ENCODE measurements around the gene HES5. TPM values are rescaled to one million over a fixed set of nuclear protein-coding genes. Genes with fewer than 3 reads are reported as not detected.

HES5 gene
- total RNA-seq, 1 experiment from 2014 or later, result not detected

DNA sequence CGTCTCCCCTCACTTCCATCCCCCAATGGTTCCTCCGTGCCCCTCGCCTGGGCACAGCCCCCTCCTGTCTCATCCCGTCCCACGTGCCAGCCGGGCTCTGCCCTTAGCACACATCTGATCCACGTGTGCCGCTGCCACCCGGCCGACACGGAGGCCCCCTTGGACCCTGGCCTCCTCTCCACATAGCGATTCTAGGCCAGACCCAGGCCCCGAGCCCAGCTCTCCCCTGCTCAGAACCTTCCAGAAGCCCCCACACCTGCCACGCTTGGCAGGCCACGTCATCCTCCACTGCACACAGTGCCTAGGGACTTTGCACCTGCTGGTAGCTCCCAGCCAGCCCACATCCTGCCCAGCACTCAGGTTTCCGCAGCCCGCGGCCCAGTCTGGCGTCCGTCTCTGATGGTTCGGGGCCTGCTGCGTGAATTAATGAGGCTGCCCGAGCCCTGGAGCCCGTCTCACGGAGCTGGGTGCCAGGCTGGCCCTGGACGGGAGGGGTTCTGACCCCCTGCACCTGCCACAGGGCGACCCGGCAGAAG, 33.9 kb downstream of the HES5 start:
- H3K4me1 Mint-ChIP-seq, result 0 out of 4 replicates have a peak, but pooled peaks cover 0 to 3% of the 10 kb centered on the region in 2 experiments
- no peaks in the 10 kb centered on the region for H3K9me3 Mint-ChIP-seq
- Histone ChIP-seq H2AK5ac (ENCODE audit: insufficient read length, low read length) (no peak overlapping the region), H2BK12ac (ENCODE audit: insufficient read length, low read depth, low read length) (no peak overlapping the region), H3K27me3 (ENCODE audit: insufficient read depth, low read length) (no peaks in the 10 kb centered on the region), H2BK20ac (ENCODE audit: low read depth, low read length, poor library complexity, severe bottlenecking) (no peak overlapping the region), H3T11ph (ENCODE audit: low read length) (no peak overlapping the region), H3K9ac (ENCODE audit: extremely low read depth, insufficient read length, low read length) (no peak overlapping the region), H2BK120ac (ENCODE audit: low read depth, low read length, poor library complexity, severe bottlenecking) (no peak overlapping the region), H3K79me1 (ENCODE audit: insufficient read depth, low read depth, low read length, poor library complexity, severe bottlenecking) (no peaks in the 10 kb centered on the region), H4K91ac (ENCODE audit: insufficient read length, low read depth, low read length) (no peak overlapping the region), H3K56ac (ENCODE audit: insufficient read length, low read depth, low read length) (no peak overlapping the region), H3K14ac (ENCODE audit: insufficient read depth, low read length) (no peak overlapping the region), H4K5ac (ENCODE audit: insufficient read length, low read depth, low read length) (no peak overlapping the region), H2AFZ (ENCODE audit: low read length) (no peak overlapping the region), H3K9me3 (ENCODE audit: control insufficient read depth, low read depth, low read length) (no peaks in the 10 kb centered on the region), H3K4me2 (ENCODE audit: insufficient read depth, insufficient read length, low read length) (no peak overlapping the region), H3K4me1 (ENCODE audit: insufficient read depth, low read length) (no peaks in the 10 kb centered on the region), H3K18ac (ENCODE audit: insufficient read length, low read depth, low read length) (no peak overlapping the region), H4K20me1 (ENCODE audit: control insufficient read depth, insufficient read depth, insufficient read length) (no peaks in the 10 kb centered on the region), H3K27ac (ENCODE audit: insufficient read length, low read depth, low read length) (no peak overlapping the region), H2BK15ac (ENCODE audit: low read depth, low read length) (no peak overlapping the region), H3K4ac (ENCODE audit: low read depth, low read length) (no peak overlapping the region), H3K79me2 (ENCODE audit: insufficient read depth, low read length) (no peaks in the 10 kb centered on the region), H2BK5ac (ENCODE audit: insufficient read length, low read length) (no peak overlapping the region), H4K8ac (replicated peaks; ENCODE audit: insufficient read length, low read depth, low read length) (no peak overlapping the region), H3K23ac (ENCODE audit: insufficient read length, low read depth, low read length) (no peak overlapping the region), H3K23me2 (ENCODE audit: insufficient read length, low read depth, low read length, poor library complexity, severe bottlenecking) (no peaks in the 10 kb centered on the region)
- peaks cover 25% of the 10 kb centered on the region for H3K27me3 Mint-ChIP-seq (ENCODE audit: low read depth)
- DNase-seq, result no peak
- WGBS (ENCODE audit: extremely low coverage, insufficient read length, low lambda C conversion rate), result no CpG with 5 or more reads among the region's 28 CpGs
- H3K4me3 Mint-ChIP-seq, result no peak overlapping the region
- TF ChIP-seq, protein P1, sequence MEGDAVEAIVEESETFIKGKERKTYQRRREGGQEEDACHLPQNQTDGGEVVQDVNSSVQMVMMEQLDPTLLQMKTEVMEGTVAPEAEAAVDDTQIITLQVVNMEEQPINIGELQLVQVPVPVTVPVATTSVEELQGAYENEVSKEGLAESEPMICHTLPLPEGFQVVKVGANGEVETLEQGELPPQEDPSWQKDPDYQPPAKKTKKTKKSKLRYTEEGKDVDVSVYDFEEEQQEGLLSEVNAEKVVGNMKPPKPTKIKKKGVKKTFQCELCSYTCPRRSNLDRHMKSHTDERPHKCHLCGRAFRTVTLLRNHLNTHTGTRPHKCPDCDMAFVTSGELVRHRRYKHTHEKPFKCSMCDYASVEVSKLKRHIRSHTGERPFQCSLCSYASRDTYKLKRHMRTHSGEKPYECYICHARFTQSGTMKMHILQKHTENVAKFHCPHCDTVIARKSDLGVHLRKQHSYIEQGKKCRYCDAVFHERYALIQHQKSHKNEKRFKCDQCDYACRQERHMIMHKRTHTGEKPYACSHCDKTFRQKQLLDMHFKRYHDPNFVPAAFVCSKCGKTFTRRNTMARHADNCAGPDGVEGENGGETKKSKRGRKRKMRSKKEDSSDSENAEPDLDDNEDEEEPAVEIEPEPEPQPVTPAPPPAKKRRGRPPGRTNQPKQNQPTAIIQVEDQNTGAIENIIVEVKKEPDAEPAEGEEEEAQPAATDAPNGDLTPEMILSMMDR (conservative IDR thresholded peaks at IDR 0.05), result no peak
- no peaks in the 10 kb centered on the region for H3K36me3 Mint-ChIP-seq (ENCODE audit: insufficient read depth in 1 of 3, low read depth in 3 of 3)
- no peak overlapping the region for H3K27ac Mint-ChIP-seq
